Spleen (tissue), 7 donors: Measurements from ENCODE around the gene TMEM14A.

Experiments
- CTCF ChIP-seq, 11 experiments: fragments of 200-600 bp in 7 of 11; fragments of 450-650 bp in 4 of 11; sonication (generic) in 4 of 11; IDR thresholded peaks in 8 of 11; conservative IDR thresholded peaks in 3 of 11; 1 replicate in 7 of 11; 2 replicates in 4 of 11; pipeline versions ENCODE4 v1.4.0 to v1.8.0; 2016 to 2021; ENCODE audit warnings: antibody characterized with exemption in 11 of 11, inconsistent platforms in 4 of 11, mild to moderate bottlenecking in 1 of 11
- POLR2A ChIP-seq, 3 donors: fragments of 450-650 bp; IDR thresholded peaks; one replicate each; pipeline ENCODE4 v1.5.1; 2017; ENCODE audit warnings: antibody characterized with exemption in 3 of 3, mild to moderate bottlenecking in 1 of 3
- POLR2AphosphoS5 ChIP-seq, 3 donors: sonication (generic); formaldehyde crosslinking; IDR thresholded peaks; one replicate each; pipeline ENCODE4 v1.5.1; 2017; ENCODE audit warnings: antibody characterized with exemption in 3 of 3
- donor health status: DM: no; HTN: no; CAD: no; lungs with moderate emphysema.
- donor health status: DM: no; HTN: no; CAD: no.
- donor health status: DM: no; HTN: no; CAD: no.

GRCh38 chr6:52639493-52639892 is 31.4 kb upstream of the TMEM14A start:
- TF ChIP-seq POLR2A (IDR thresholded peaks at IDR 0.05) (no peak), POLR2AphosphoS5 (IDR thresholded peaks at IDR 0.05) (no peak), CTCF (IDR thresholded peaks at IDR 0.05 in 8 of 11, conservative IDR thresholded peaks at IDR 0.05 in 3 of 11) (no peak)
